HepG2 (cell line): ENCODE results near the gene SAMD4A. TPM values are rescaled to one million over a fixed set of nuclear protein-coding genes. Genes with fewer than 3 reads are reported as not detected.

Experiments
- ATAC-seq: fragments of 200-7000 bp; cut with Tn5 transposase; 3 replicates; pipeline ENCODE4 v1.9.1; 2020; ENCODE audit warnings: mild to moderate bottlenecking, moderate library complexity
- BruUV-seq: library from RNA; stranded (reverse); fragments of 400-500 nt; replicated peaks from 2 replicates; lab custom pipeline; 2021; lab: Mats Ljungman, UMichigan
- CTCF ChIA-PET: fragments of 300-600 bp; formaldehyde crosslinking; extraction: SDS; loops from one replicate; lab custom pipeline; 2021; ENCODE audit warnings: low total read pairs, inconsistent platforms, low intra/inter-chr PET ratio; lab: Yijun Ruan, JAX
- POLR2A ChIA-PET: fragments of 350-600 bp; sonication (Branson Sonifier 250); formaldehyde crosslinking; loops from one replicate; lab custom pipeline; 2020; ENCODE audit warnings: antibody characterized with exemption, inconsistent platforms; lab: Yijun Ruan, JAX
- DNase-seq: peaks from one replicate; pipeline ENCODE4 v3.0.0-alpha.2; 2015; ENCODE audit warnings: low spot score
- FAIRE-seq: peaks from 3 replicates; lab custom pipeline; 2011; peaks lifted over from hg19 to GRCh38; lab: Jason Lieb, UNC
- H2AFZ ChIP-seq: one replicate; pipeline ENCODE4 v1.6.1; 2011; ENCODE audit warnings: low read length, inconsistent platforms
- H3K27ac ChIP-seq: fragments of 300-600 bp; 3 replicates; pipeline ENCODE4 v1.8.0; 2011; ENCODE audit warnings: mixed run types, mild to moderate bottlenecking, mixed read lengths, low read length, inconsistent platforms; ENCODE audit not compliant: insufficient read depth; ENCODE audit errors: extremely low read length
- H3K27me3 ChIP-seq, 2 experiments: fragments of 200-600 bp in 1 of 2; 2 replicates in 1 of 2; 3 replicates in 1 of 2; pipeline versions ENCODE4 v1.6.0 to v1.8.0; 2011; ENCODE audit warnings: low read length in 2 of 2, mild to moderate bottlenecking in 2 of 2, moderate library complexity in 2 of 2, inconsistent platforms in 1 of 2; ENCODE audit not compliant: insufficient read depth in 2 of 2, control insufficient read depth in 1 of 2
- H3K36me3 ChIP-seq, 2 experiments: fragments of 200-600 bp in 1 of 2; replicated peaks in 1 of 2; 2 replicates in 1 of 2; 3 replicates in 1 of 2; pipeline versions ENCODE4 v1.5.1 to v1.8.0; 2011; ENCODE audit warnings: low read length in 2 of 2, inconsistent platforms in 1 of 2; ENCODE audit not compliant: insufficient read depth in 2 of 2, control insufficient read depth in 1 of 2
- H3K4me1 ChIP-seq: 2 replicates; pipeline ENCODE4 v1.5.1; 2012; ENCODE audit warnings: low read length, inconsistent platforms; ENCODE audit not compliant: insufficient read depth
- H3K4me2 ChIP-seq: 2 replicates; pipeline ENCODE4 v1.6.0; 2011; ENCODE audit warnings: low read depth, low read length, inconsistent platforms
- H3K4me3 ChIP-seq, 3 experiments: fragments of 200-600 bp in 1 of 3; sonication (generic), shearing (Covaris generic) in 1 of 3; replicated peaks in 1 of 3; 2 replicates each; pipeline ENCODE4 v1.5.1; 2011 to 2016; ENCODE audit warnings: low read length in 3 of 3, inconsistent platforms in 2 of 3, low read depth in 2 of 3, mild to moderate bottlenecking in 2 of 3, control low read depth in 1 of 3, mixed read lengths in 1 of 3; ENCODE audit not compliant: insufficient read depth in 1 of 3
- H3K79me2 ChIP-seq: one replicate; pipeline ENCODE4 v1.6.1; 2011; ENCODE audit warnings: low read length, inconsistent platforms; ENCODE audit not compliant: insufficient read depth
- H3K9ac ChIP-seq: 2 replicates; pipeline ENCODE4 v1.6.0; 2011; ENCODE audit warnings: mild to moderate bottlenecking, low read depth, low read length, inconsistent platforms; ENCODE audit not compliant: insufficient read depth
- H3K9me3 ChIP-seq: 2 replicates; pipeline ENCODE4 v1.5.1; 2012; ENCODE audit warnings: mild to moderate bottlenecking, low read length
- H4K20me1 ChIP-seq: 2 replicates; pipeline ENCODE4 v1.6.0; 2011; ENCODE audit warnings: inconsistent platforms, mild to moderate bottlenecking, low read length, moderate library complexity; ENCODE audit not compliant: insufficient read depth
- AKAP8 ChIP-seq: sonication (generic); formaldehyde crosslinking; IDR thresholded peaks from 2 replicates; pipeline ENCODE4 v1.5.1; 2020; ENCODE audit warnings: mild to moderate bottlenecking, missing genetic modification reagents
- ARNTL ChIP-seq: sonication (generic); formaldehyde crosslinking; IDR thresholded peaks from 2 replicates; pipeline ENCODE4 v1.4.0; 2020; ENCODE audit warnings: mild to moderate bottlenecking, missing genetic modification reagents
- BCL6 ChIP-seq: IDR thresholded peaks from 2 replicates; pipeline ENCODE4 v1.6.1; 2016; ENCODE audit warnings: missing genetic modification reagents, missing compliant biosample characterization
- DRAP1 ChIP-seq: IDR thresholded peaks from 2 replicates; pipeline ENCODE4 v1.6.1; 2016; ENCODE audit warnings: missing genetic modification reagents, missing compliant biosample characterization
- MXD4 ChIP-seq: IDR thresholded peaks from 2 replicates; pipeline ENCODE4 v1.6.1; 2016; ENCODE audit warnings: mild to moderate bottlenecking, missing biosample characterization, missing genetic modification reagents
- MZF1 ChIP-seq: sonication (generic); formaldehyde crosslinking; IDR thresholded peaks from 2 replicates; pipeline ENCODE4 v1.8.1; 2023; ENCODE audit warnings: mild to moderate bottlenecking, missing genetic modification reagents, borderline replicate concordance
- PAX8 ChIP-seq: sonication (generic); formaldehyde crosslinking; IDR thresholded peaks from 2 replicates; pipeline ENCODE4 v1.8.0; 2022; ENCODE audit warnings: mild to moderate bottlenecking, missing genetic modification reagents, borderline replicate concordance
- RCOR2 ChIP-seq: IDR thresholded peaks from 2 replicates; pipeline ENCODE4 v1.6.1; 2016; ENCODE audit warnings: missing biosample characterization, missing genetic modification reagents
- RFXANK ChIP-seq: IDR thresholded peaks from 2 replicates; pipeline ENCODE4 v1.6.1; 2016
- RNF2 ChIP-seq: fragments of 450-650 bp; conservative IDR thresholded peaks from 2 replicates; pipeline ENCODE4 v1.6.1; 2016; ENCODE audit warnings: low read depth
- ZBTB37 ChIP-seq: sonication (generic); formaldehyde crosslinking; IDR thresholded peaks from 2 replicates; pipeline ENCODE4 v1.4.0; 2020; ENCODE audit warnings: mild to moderate bottlenecking, missing genetic modification reagents
- ZNF160 ChIP-seq: sonication (generic); formaldehyde crosslinking; IDR thresholded peaks from 2 replicates; pipeline ENCODE4 v1.8.0; 2022; ENCODE audit warnings: mild to moderate bottlenecking, inconsistent platforms, missing genetic modification reagents
- ZNF274 ChIP-seq: sonication (generic); formaldehyde crosslinking; IDR thresholded peaks from 2 replicates; pipeline ENCODE4 v1.5.1; 2020; ENCODE audit warnings: mild to moderate bottlenecking, missing genetic modification reagents
- ZNF562 ChIP-seq: sonication (generic); formaldehyde crosslinking; IDR thresholded peaks from 2 replicates; pipeline ENCODE4 v1.8.0; 2022; ENCODE audit warnings: missing genetic modification reagents, borderline replicate concordance
- ZNF816 ChIP-seq: sonication (generic); formaldehyde crosslinking; IDR thresholded peaks from 2 replicates; pipeline ENCODE4 v1.8.0; 2022; ENCODE audit warnings: missing genetic modification reagents, mild to moderate bottlenecking, borderline replicate concordance
- WGBS: methylation state at CpG from one replicate; pipeline ENCODE4 v1.1.6; 2017; ENCODE audit warnings: low lambda C conversion rate; 5-methylcytosine and 5-hydroxymethylcytosine counted together
- in situ Hi-C: cut with HindIII; loops from 2 replicates; pipeline ENCODE4 v1.10.0; 2017; ENCODE audit warnings: low pct_unique_long_range_greater_than_20kb; ENCODE audit not compliant: extremely low pct_ligation_motif_present
- intact Hi-C: fragments of 100-400 bp; cut with micrococcal nuclease; formaldehyde crosslinking; loops from one replicate; pipeline ENCODE4 v1.10.0; 2022; ENCODE audit not compliant: unreplicated experiment
- polyA plus RNA-seq, 8 experiments: library from polyadenylated mRNA; depleted of rRNA in 3 of 8; stranded (reverse) in 7 of 8; unstranded in 1 of 8; fragments of >200 nt; fragmentation: Illumina TruSeq in 4 of 8; extraction: Trizol in 4 of 8; gene quantifications; 2 replicates each; pipeline versions ENCODE4 v1.2.1 to v1.2.3, GENCODE V29; 2011 to 2016; ENCODE audit warnings: low read depth in 4 of 8, missing spikeins in 1 of 8, mixed read lengths in 1 of 8; ENCODE audit not compliant: insufficient read depth in 1 of 8
- total RNA-seq, 5 experiments: library from RNA; depleted of rRNA; stranded (reverse); fragments of >200 nt; fragmentation: Illumina TruSeq; extraction: Trizol; gene quantifications; 2 replicates each; pipeline ENCODE4 v1.2.3, GENCODE V29; 2016; ENCODE audit warnings: low read depth in 1 of 5

The SAMD4A gene
- total and polyA plus RNA-seq, 2 of the 13 experiments (the other 11 are each of a cell fraction or from before 2014, with no cell fraction given) = 11.8 to 13.0 TPM

- Histone ChIP-seq H3K9me3 (peaks cover 19% of the 10 kb centered on the region), H3K4me2 (no peak overlapping the region), H3K36me3 (no peaks in the 10 kb centered on the region), H3K9ac (no peak overlapping the region), H3K4me1 (peaks cover 13% of the 10 kb centered on the region; the same call in 1 of the 2 replicates), H3K4me3 (no peak overlapping the region), H2AFZ (no peak overlapping the region), H4K20me1 (no peaks in the 10 kb centered on the region), H3K79me2 (no peaks in the 10 kb centered on the region), H3K27ac (no peak overlapping the region), H3K27me3 (peaks cover 0 to 6% of the 10 kb centered on the region in 2 experiments; a peak in 1 of 5 replicates)
- BruUV-seq = no TSS peak
- DNase-seq = no peak
- FAIRE-seq = no peak
- WGBS = 88% methylated on average over 2 of the region's 2 CpGs
- in situ Hi-C loops = no loop called here
- TF ChIP-seq ZNF562 (CRISPR knock-in tag) (no peak), AKAP8 (CRISPR knock-in tag) (no peak), ARNTL (CRISPR knock-in tag) (no peak), RCOR2 (CRISPR knock-in tag) (no peak), ZNF274 (CRISPR knock-in tag) (no peak), ZNF160 (CRISPR knock-in tag) (peak; percentile 99), PAX8 (CRISPR knock-in tag) (no peak)
- POLR2A ChIA-PET = no interaction called here
- intact Hi-C loops = no loop called here
- no peak for ATAC-seq
- CTCF ChIA-PET = no interaction called here
Measured at GRCh38 chr14:54823757-54824549, 257.0 kb downstream of the SAMD4A start.

- BruUV-seq = no TSS peak
- ChIA-PET CTCF (no interaction called here), POLR2A (no interaction called here)
- Histone ChIP-seq H3K4me3 (no peak overlapping the region), H3K4me1 (no peaks in the 10 kb centered on the region), H3K27me3 (no peaks in the 10 kb centered on the region), H4K20me1 (no peaks in the 10 kb centered on the region), H3K36me3 (no peaks in the 10 kb centered on the region), H2AFZ (no peak overlapping the region), H3K9ac (no peak overlapping the region), H3K4me2 (no peak overlapping the region), H3K27ac (no peak overlapping the region), H3K9me3 (peaks cover 19% of the 10 kb centered on the region), H3K79me2 (no peaks in the 10 kb centered on the region)
- ATAC-seq (no peak), DNase-seq (no peak), FAIRE-seq (no peak)
- intact Hi-C loops (no loop called here), in situ Hi-C loops (no loop called here)
- 91% methylated on average over 1 of the region's 1 CpG for WGBS
- no peak for TF ChIP-seq MZF1 (CRISPR knock-in tag)
- no peak for TF ChIP-seq BCL6 (CRISPR knock-in tag)
- TF ChIP-seq MXD4 (CRISPR knock-in tag) = no peak
- no peak for TF ChIP-seq DRAP1 (CRISPR knock-in tag)
- TF ChIP-seq RNF2 = no peak
- TF ChIP-seq ZNF816 (CRISPR knock-in tag) = no peak
- TF ChIP-seq RFXANK (CRISPR knock-in tag) = no peak
- TF ChIP-seq ZBTB37 (CRISPR knock-in tag) = no peak
Measured at GRCh38 chr14:54828037-54828436, 261.1 kb downstream of the SAMD4A start.
